Mesenchymal stem cell (in vitro differentiated cells and primary cell): ENCODE results near the gene KCNG2.

Experiments
- DNase-seq: peaks from one replicate; pipeline ENCODE4 v3.0.0-alpha.2; 2013
- H2AFZ ChIP-seq: one replicate; pipeline ENCODE4 v1.6.1; 2013; ENCODE audit warnings: low read depth, mild to moderate bottlenecking, control low read depth, inconsistent platforms, low read length, moderate library complexity
- H2AK5ac ChIP-seq: 2 replicates; pipeline ENCODE4 v1.6.1; 2013; ENCODE audit warnings: low read length, moderate library complexity, mild to moderate bottlenecking, inconsistent platforms; ENCODE audit not compliant: severe bottlenecking
- H2BK120ac ChIP-seq: one replicate; pipeline ENCODE4 v1.6.1; 2013; ENCODE audit warnings: low read depth, mild to moderate bottlenecking, inconsistent platforms, low read length, moderate library complexity
- H2BK12ac ChIP-seq, 2 experiments: one replicate each; pipeline ENCODE4 v1.6.1; 2013; ENCODE audit warnings: inconsistent platforms in 2 of 2, low read length in 2 of 2, mild to moderate bottlenecking in 2 of 2, moderate library complexity in 2 of 2, control low read depth in 1 of 2
- H2BK15ac ChIP-seq: one replicate; pipeline ENCODE4 v1.6.1; 2013; ENCODE audit warnings: mild to moderate bottlenecking, low read depth, inconsistent platforms; ENCODE audit not compliant: poor library complexity, severe bottlenecking
- H2BK5ac ChIP-seq: 2 replicates; pipeline ENCODE4 v1.6.1; 2013; ENCODE audit warnings: low read depth, mild to moderate bottlenecking, low read length, control low read depth, inconsistent platforms; ENCODE audit not compliant: poor library complexity, severe bottlenecking
- H3K14ac ChIP-seq, 2 experiments: one replicate each; pipeline ENCODE4 v1.6.1; 2013; ENCODE audit warnings: inconsistent platforms in 2 of 2, low read length in 2 of 2, control low read depth in 1 of 2, mild to moderate bottlenecking in 1 of 2, moderate library complexity in 1 of 2
- H3K18ac ChIP-seq, 2 experiments: one replicate each; pipeline ENCODE4 v1.6.1; 2013; ENCODE audit warnings: inconsistent platforms in 2 of 2, low read length in 2 of 2, control low read depth in 1 of 2, low read depth in 1 of 2, mild to moderate bottlenecking in 1 of 2
- H3K23ac ChIP-seq, 2 experiments: one replicate each; pipeline ENCODE4 v1.6.1; 2013; ENCODE audit warnings: inconsistent platforms in 2 of 2, low read length in 2 of 2, mild to moderate bottlenecking in 2 of 2, moderate library complexity in 2 of 2, control low read depth in 1 of 2
- H3K27ac ChIP-seq: 2 replicates; pipeline ENCODE4 v1.5.1; 2013; ENCODE audit warnings: mild to moderate bottlenecking, moderate library complexity, low read length, control low read depth, inconsistent platforms; ENCODE audit not compliant: poor library complexity, severe bottlenecking
- H3K27me3 ChIP-seq, 2 experiments: 2 replicates each; pipeline versions ENCODE4 v1.6.1 to v1.7.0; 2013; ENCODE audit warnings: low read length in 2 of 2, mild to moderate bottlenecking in 2 of 2, moderate library complexity in 2 of 2, control low read depth in 1 of 2, inconsistent platforms in 1 of 2; ENCODE audit not compliant: control insufficient read depth in 1 of 2, insufficient read depth in 1 of 2
- H3K36me3 ChIP-seq, 2 experiments: 2 replicates each; pipeline versions ENCODE4 v1.6.1 to v1.7.0; 2013; ENCODE audit warnings: low read length in 2 of 2, control low read depth in 1 of 2, inconsistent platforms in 1 of 2, low read depth in 1 of 2, mild to moderate bottlenecking in 1 of 2; ENCODE audit not compliant: insufficient read depth in 2 of 2, control insufficient read depth in 1 of 2
- H3K4ac ChIP-seq, 2 experiments: one replicate each; pipeline ENCODE4 v1.6.1; 2013; ENCODE audit warnings: inconsistent platforms in 2 of 2, low read length in 2 of 2, mild to moderate bottlenecking in 2 of 2, moderate library complexity in 2 of 2, control low read depth in 1 of 2, low read depth in 1 of 2
- H3K4me1 ChIP-seq: 2 replicates; pipeline ENCODE4 v1.6.1; 2013; ENCODE audit warnings: low read depth, low read length, control low read depth; ENCODE audit not compliant: control insufficient read depth, insufficient read depth
- H3K4me2 ChIP-seq: 2 replicates; pipeline ENCODE4 v1.6.1; 2013; ENCODE audit warnings: low read length, mild to moderate bottlenecking, inconsistent platforms; ENCODE audit not compliant: poor library complexity, severe bottlenecking
- H3K4me3 ChIP-seq, 2 experiments: 2 replicates each; pipeline versions ENCODE4 v1.5.1 to v1.7.0; 2013; ENCODE audit warnings: low read length in 2 of 2, mild to moderate bottlenecking in 2 of 2, control low read depth in 1 of 2, low read depth in 1 of 2; ENCODE audit not compliant: insufficient read depth in 1 of 2
- H3K79me1 ChIP-seq: replicated peaks from 2 replicates; pipeline ENCODE4 v1.6.1; 2013; ENCODE audit warnings: mild to moderate bottlenecking, control low read depth, low read length, inconsistent platforms; ENCODE audit not compliant: poor library complexity, severe bottlenecking
- H3K9ac ChIP-seq: 2 replicates; pipeline ENCODE4 v1.7.0; 2013; ENCODE audit warnings: mild to moderate bottlenecking, low read length, moderate library complexity
- H3K9me3 ChIP-seq: 2 replicates; pipeline ENCODE4 v1.7.0; 2013; ENCODE audit warnings: mild to moderate bottlenecking, low read length; ENCODE audit not compliant: control insufficient read depth
- H4K8ac ChIP-seq: one replicate; pipeline ENCODE4 v1.6.1; 2013; ENCODE audit warnings: inconsistent platforms, mild to moderate bottlenecking, low read length, moderate library complexity
- H4K91ac ChIP-seq: one replicate; pipeline ENCODE4 v1.6.1; 2013; ENCODE audit warnings: mild to moderate bottlenecking, low read length, inconsistent platforms
- WGBS: methylation state at CpG from one replicate; pipeline ENCODE4 v1.1.7; 2013; ENCODE audit warnings: mixed read lengths; 5-methylcytosine and 5-hydroxymethylcytosine counted together

The KCNG2 gene

GRCh38 chr18:79796016-79796415 lies 1.7 kb upstream of the KCNG2 start:
- H2AK5ac ChIP-seq, result no peak overlapping the region

DNA sequence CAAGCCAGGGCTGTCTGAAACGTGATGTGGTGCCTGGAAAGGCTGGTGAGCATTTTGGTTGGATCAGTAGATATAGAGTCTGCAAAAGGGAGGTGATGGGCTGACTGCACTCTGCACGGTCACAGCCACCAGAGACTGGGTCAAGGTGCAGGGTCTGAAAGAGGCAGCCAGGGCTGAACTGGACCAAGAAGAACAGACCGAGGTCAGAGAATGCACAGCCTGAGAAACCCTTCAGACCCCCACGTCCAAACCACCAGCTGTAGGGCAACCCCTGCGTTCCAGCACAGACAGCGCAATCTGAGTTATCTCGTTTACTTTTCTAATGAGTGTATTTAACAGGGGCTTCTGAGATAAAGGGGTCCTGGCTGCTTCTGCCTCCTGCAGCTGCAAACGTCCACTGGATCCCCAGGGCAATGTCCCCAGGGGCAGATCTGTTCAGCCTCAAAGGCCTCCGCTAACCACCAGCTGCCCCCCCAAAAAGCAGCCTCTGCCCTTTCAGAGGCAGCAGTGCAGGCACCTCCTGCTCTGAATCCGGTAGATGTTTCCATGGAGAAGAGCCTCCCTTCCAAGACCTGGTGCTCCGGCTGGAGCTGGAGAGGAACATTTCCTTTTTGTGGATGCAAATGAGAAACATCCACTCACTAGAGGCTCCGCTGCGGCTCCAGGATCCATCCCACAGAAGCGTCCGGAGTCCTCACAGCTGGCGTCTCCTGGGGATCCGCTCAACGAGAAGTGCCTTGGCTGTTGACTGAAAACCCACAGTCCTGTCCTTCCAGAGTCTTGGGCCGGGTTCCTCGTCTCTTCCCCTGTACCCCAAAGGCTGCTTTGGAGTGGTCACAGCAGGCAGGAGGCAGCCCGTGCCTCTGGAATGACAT lies 970 bp upstream of the KCNG2 start:
- no peak overlapping the region for H3K27ac ChIP-seq
- H2BK5ac ChIP-seq, result no peak overlapping the region
- H2BK15ac ChIP-seq, result no peak overlapping the region
- DNase-seq, result no peak
- H2AK5ac ChIP-seq, result no peak overlapping the region
- no peak overlapping the region for H3K9ac ChIP-seq
- H3K4me2 ChIP-seq, result no peak overlapping the region
- H4K8ac ChIP-seq, result no peak overlapping the region
- H2BK120ac ChIP-seq, result no peak overlapping the region
- H3K4me1 ChIP-seq, result peaks cover 15% of the 10 kb centered on the region
- no peaks in the 10 kb centered on the region for H3K36me3 ChIP-seq
- H3K23ac ChIP-seq, result no peak overlapping the region
- no peak overlapping the region for H3K14ac ChIP-seq
- no peak overlapping the region for H2BK12ac ChIP-seq
- H3K79me1 ChIP-seq, result no peaks in the 10 kb centered on the region
- no peak overlapping the region for H3K4me3 ChIP-seq
- no peak overlapping the region for H2AFZ ChIP-seq
- peaks cover 49 to 67% of the 10 kb centered on the region in 2 experiments for H3K27me3 ChIP-seq
- 67% methylated on average over 20 of the region's 21 CpGs for WGBS
- no peak overlapping the region for H4K91ac ChIP-seq
- H3K4ac ChIP-seq, result no peak overlapping the region
- H3K9me3 ChIP-seq, result no peaks in the 10 kb centered on the region
- no peak overlapping the region for H3K18ac ChIP-seq

More at GRCh38 chr18:79796016-79796415, 1.7 kb upstream of the KCNG2 start:
- no peak overlapping the region for H3K4me3 ChIP-seq
- no peaks in the 10 kb centered on the region for H3K79me1 ChIP-seq
- no peaks in the 10 kb centered on the region for H3K9me3 ChIP-seq
- H3K14ac ChIP-seq, result no peak overlapping the region
- H3K4ac ChIP-seq, result no peak overlapping the region
- H3K27ac ChIP-seq, result no peak overlapping the region
- H3K4me2 ChIP-seq, result no peak overlapping the region
- no peak overlapping the region for H2BK15ac ChIP-seq
- no peak overlapping the region for H3K23ac ChIP-seq
- H2BK120ac ChIP-seq, result no peak overlapping the region
- no peak overlapping the region for H2BK5ac ChIP-seq
- no peak for DNase-seq
- no peak overlapping the region for H3K18ac ChIP-seq
- H2BK12ac ChIP-seq, result no peak overlapping the region
- H3K36me3 ChIP-seq, result no peaks in the 10 kb centered on the region
- H3K4me1 ChIP-seq, result peaks cover 21% of the 10 kb centered on the region
- H3K9ac ChIP-seq, result no peak overlapping the region
- H4K8ac ChIP-seq, result no peak overlapping the region
- H3K27me3 ChIP-seq, result peaks cover 45 to 59% of the 10 kb centered on the region in 2 experiments
- WGBS, result 74% methylated on average over 6 of the region's 7 CpGs
- no peak overlapping the region for H4K91ac ChIP-seq
- no peak overlapping the region for H2AFZ ChIP-seq

DNA sequence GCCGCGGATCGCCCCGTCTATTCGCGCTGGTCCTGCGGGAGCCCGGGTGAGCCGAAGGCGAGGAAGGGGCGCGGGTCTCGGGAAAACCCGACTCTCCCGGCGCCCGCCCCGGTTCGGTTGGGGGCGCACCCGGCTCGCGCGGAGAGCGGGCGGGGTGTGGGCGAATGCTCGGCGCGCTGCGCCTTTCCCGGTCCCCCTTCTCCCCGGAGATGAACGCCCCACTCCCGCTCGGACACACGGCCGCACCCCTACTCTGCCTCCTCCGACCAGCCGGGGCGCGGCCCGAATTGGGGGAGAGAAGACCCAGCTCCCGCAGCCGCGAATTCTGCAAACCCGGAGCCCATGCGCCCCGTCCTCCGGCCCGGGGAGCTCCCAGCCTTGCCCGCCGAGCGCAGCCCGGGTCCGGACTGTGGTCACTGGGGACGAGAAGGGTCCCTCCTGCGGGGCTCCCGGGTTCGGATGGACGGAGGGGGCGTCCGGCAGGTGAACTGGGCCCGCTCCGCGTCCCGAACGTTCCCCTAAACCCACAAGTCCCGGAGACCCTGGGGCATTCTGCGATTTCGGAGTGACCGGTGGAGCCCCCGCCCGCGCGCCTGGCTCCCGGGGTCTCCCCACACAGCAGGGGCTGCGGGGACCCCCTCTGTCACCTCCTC lies 734 bp downstream of the KCNG2 start:
- Histone ChIP-seq H3K27ac (no peak overlapping the region), H2BK12ac (no peak overlapping the region), H3K18ac (no peak overlapping the region), H3K36me3 (no peaks in the 10 kb centered on the region), H3K79me1 (no peaks in the 10 kb centered on the region), H2BK15ac (no peak overlapping the region), H3K4me3 (no peak overlapping the region), H3K14ac (no peak overlapping the region), H3K23ac (no peak overlapping the region), H3K4ac (no peak overlapping the region), H3K9me3 (no peaks in the 10 kb centered on the region), H2AK5ac (no peak overlapping the region), H2BK120ac (no peak overlapping the region), H3K27me3 (peaks cover 46 to 62% of the 10 kb centered on the region in 2 experiments), H4K8ac (no peak overlapping the region), H3K4me1 (peaks cover 12% of the 10 kb centered on the region), H3K9ac (no peak overlapping the region), H4K91ac (no peak overlapping the region), H2BK5ac (no peak overlapping the region), H2AFZ (no peak overlapping the region), H3K4me2 (peak overlapping the region; percentile 43)
- WGBS, result 4% methylated on average over 57 of the region's 78 CpGs
- peak; percentile 20 for DNase-seq

GRCh38 chr18:79798999-79799370 lies 1.2 kb downstream of the KCNG2 start:
- Histone ChIP-seq H2BK5ac (no peak overlapping the region), H2AK5ac (no peak overlapping the region)

More at GRCh38 chr18:79798999-79799370, 1.2 kb downstream of the KCNG2 start:
- Histone ChIP-seq H3K14ac (no peak overlapping the region), H3K79me1 (no peaks in the 10 kb centered on the region), H2BK12ac (no peak overlapping the region), H2BK15ac (no peak overlapping the region), H3K4me3 (no peak overlapping the region), H3K4me2 (no peak overlapping the region), H3K36me3 (no peaks in the 10 kb centered on the region), H3K9ac (no peak overlapping the region), H4K91ac (no peak overlapping the region), H2BK120ac (no peak overlapping the region), H3K18ac (no peak overlapping the region), H3K23ac (no peak overlapping the region), H3K27ac (no peak overlapping the region), H3K27me3 (peaks cover 46 to 62% of the 10 kb centered on the region in 2 experiments), H2AFZ (no peak overlapping the region), H4K8ac (no peak overlapping the region), H3K9me3 (no peaks in the 10 kb centered on the region), H3K4ac (no peak overlapping the region), H3K4me1 (peaks cover 12% of the 10 kb centered on the region)
- DNase-seq, result no peak
- 18% methylated on average over 10 of the region's 14 CpGs for WGBS
